Lung (tissue), 12 donors: ENCODE measurements around the gene VKORC1. TPM values are rescaled to one million over a fixed set of nuclear protein-coding genes. Genes with fewer than 3 reads are reported as not detected.

ENCODE experiments used
- ATAC-seq: fragments of 200-7000 bp; cut with Tn5 transposase; one replicate; pipeline ENCODE4 v1.9.1; 2020; ENCODE audit warnings: moderate number of reproducible peaks; ENCODE audit not compliant: insufficient read depth, low FRiP score
- DNase-seq, 3 donors: peaks; one replicate each; pipeline ENCODE4 v3.0.0-alpha.2; 2013 to 2017
- H3K27ac ChIP-seq, 2 donors: one replicate each; pipeline ENCODE4 v1.5.1; 2013; ENCODE audit warnings: mild to moderate bottlenecking in 2 of 2, moderate library complexity in 2 of 2, control low read depth in 1 of 2, inconsistent platforms in 1 of 2, low read depth in 1 of 2, low read length in 1 of 2
- H3K27me3 ChIP-seq, 3 donors: one replicate each; pipeline ENCODE4 v1.5.1; 2013; ENCODE audit warnings: low read length in 2 of 3; ENCODE audit not compliant: control insufficient read depth in 3 of 3, insufficient read depth in 3 of 3
- H3K36me3 ChIP-seq, 4 donors: one replicate each; pipeline ENCODE4 v1.5.1; 2013; ENCODE audit warnings: low read length in 4 of 4, mild to moderate bottlenecking in 1 of 4, moderate library complexity in 1 of 4; ENCODE audit not compliant: control insufficient read depth in 4 of 4, insufficient read depth in 4 of 4
- H3K4me1 ChIP-seq, 5 donors: one replicate each; pipeline ENCODE4 v1.5.1; 2013; ENCODE audit warnings: low read length in 5 of 5, mild to moderate bottlenecking in 2 of 5, moderate library complexity in 1 of 5; ENCODE audit not compliant: control insufficient read depth in 5 of 5, insufficient read depth in 5 of 5
- H3K4me3 ChIP-seq: one replicate; pipeline ENCODE4 v1.5.1; 2013; ENCODE audit warnings: mild to moderate bottlenecking, control low read depth, moderate library complexity
- H3K9ac ChIP-seq, 2 donors: one replicate each; pipeline ENCODE4 v1.5.1; 2013; ENCODE audit warnings: low read length in 2 of 2, control low read depth in 1 of 2; ENCODE audit not compliant: insufficient read depth in 1 of 2
- H3K9me3 ChIP-seq, 4 donors: one replicate each; pipeline ENCODE4 v1.5.1; 2013; ENCODE audit warnings: low read length in 3 of 4, mild to moderate bottlenecking in 1 of 4, moderate library complexity in 1 of 4; ENCODE audit not compliant: control insufficient read depth in 4 of 4, insufficient read depth in 3 of 4
- CTCF ChIP-seq: IDR thresholded peaks from 2 replicates; pipeline ENCODE4 v1.5.1; 2012; ENCODE audit warnings: mild to moderate bottlenecking; ENCODE audit errors: control extremely low read depth, extremely low read depth
- WGBS, 2 donors: extraction: QIAGEN DNeasy Blood & Tissue Kit; methylation state at CpG; one replicate each; pipeline ENCODE4 v1.1.7; 2013; 5-methylcytosine and 5-hydroxymethylcytosine counted together
- polyA plus RNA-seq, 2 donors: library from polyadenylated mRNA; stranded (reverse); fragments of 200-250 nt; gene quantifications; one replicate each; pipeline ENCODE4 v1.2.1, GENCODE V29; 2013
- total RNA-seq, 2 donors: library from RNA; depleted of rRNA in 1 of 2; stranded (reverse); fragments of >200 nt in 1 of 2; gene quantifications; one replicate each; pipeline ENCODE4 v1.2.1, GENCODE V29; 2014 to 2021
- donor health status: control.
- donor health status: control.
- donor health status: Bipolar disorder and iron deficiency.
- donor health status: healthy.
- donor health status: DM: yes; HTN: yes; CAD: no.

Gene VKORC1
- total and polyA plus RNA-seq, 4 donors: 49.4 to 118 (median 70.5) TPM

- no peak for ATAC-seq
- peaks cover 5 to 46% (median 17%) of the 10 kb centered on the region in 4 donors for H3K36me3 ChIP-seq
Measured at GRCh38 chr16:31083981-31084380, 10.6 kb downstream of the VKORC1 start.

GRCh38 chr16:31083556-31083955 lies 11.0 kb downstream of the VKORC1 start:
- Histone ChIP-seq H3K36me3 (peaks cover 5 to 50% (median 19%) of the 10 kb centered on the region in 4 donors), H3K9ac (no peak overlapping the region), H3K27me3 (no peaks in the 10 kb centered on the region), H3K4me1 (peaks cover 0 to 3% (median 0%) of the 10 kb centered on the region in 5 donors), H3K27ac (peak overlapping the region in 1 of 2 donors; percentile 11), H3K4me3 (no peak overlapping the region), H3K9me3 (no peaks in the 10 kb centered on the region)
- DNase-seq (no peak), ATAC-seq (no peak)
- 69 to 77% methylated on average over 4 to 5 of the region's 5 CpGs for WGBS, 2 donors
- no peak for TF ChIP-seq CTCF

More at GRCh38 chr16:31083981-31084380, 10.6 kb downstream of the VKORC1 start:
- H3K4me1 ChIP-seq: peaks cover 0 to 3% (median 0%) of the 10 kb centered on the region in 5 donors
- WGBS, 2 donors: 80 to 85% methylated on average over 13 of the region's 13 CpGs
- no peaks in the 10 kb centered on the region for H3K27me3 ChIP-seq
- no peak for DNase-seq
- H3K9me3 ChIP-seq: no peaks in the 10 kb centered on the region
- H3K9ac ChIP-seq: no peak overlapping the region
- no peak for TF ChIP-seq CTCF
- no peak overlapping the region for H3K27ac ChIP-seq
- no peak overlapping the region for H3K4me3 ChIP-seq

GRCh38 chr16:31083081-31083480 lies 11.5 kb downstream of the VKORC1 start:
- peaks cover 5 to 54% (median 23%) of the 10 kb centered on the region in 4 donors for H3K36me3 ChIP-seq
- TF ChIP-seq CTCF: no peak
- H3K27ac ChIP-seq: no peak overlapping the region
- peaks cover 0 to 3% (median 0%) of the 10 kb centered on the region in 5 donors for H3K4me1 ChIP-seq
- no peak overlapping the region for H3K9ac ChIP-seq
- DNase-seq (no peak), ATAC-seq (no peak)
- no peaks in the 10 kb centered on the region for H3K9me3 ChIP-seq
- H3K27me3 ChIP-seq: no peaks in the 10 kb centered on the region
- H3K4me3 ChIP-seq: no peak overlapping the region
- WGBS, 2 donors: 54 to 63% methylated on average over 9 of the region's 9 CpGs

- Histone ChIP-seq H3K36me3 (peaks cover 5 to 58% (median 28%) of the 10 kb centered on the region in 4 donors), H3K27me3 (no peaks in the 10 kb centered on the region), H3K27ac (no peak overlapping the region), H3K4me1 (peaks cover 0 to 3% (median 0%) of the 10 kb centered on the region in 5 donors), H3K9me3 (no peaks in the 10 kb centered on the region), H3K9ac (no peak overlapping the region), H3K4me3 (no peak overlapping the region)
- ATAC-seq (no peak), DNase-seq (no peak)
- WGBS, 2 donors: 85 to 87% methylated on average over 12 to 14 of the region's 14 CpGs
- TF ChIP-seq CTCF: no peak
Measured at GRCh38 chr16:31082368-31083045, 12.1 kb downstream of the VKORC1 start.
